GM21717 (cell line): ENCODE measurements around the gene CBARP.
A peak's percentile ranks its signal among the peaks of the same experiment; 100 is the strongest.
"Not testable (repeated sequence)": the region's sequence is repeated elsewhere in the genome, so short reads cannot be mapped to it uniquely, and the experiment has no call there.

Experiments used
- ATAC-seq: cut with Tn5 transposase; IDR thresholded peaks from one replicate; pipeline ENCODE4 v1.9.1; 2021; ENCODE audit warnings: mild to moderate bottlenecking, moderate library complexity; ENCODE audit not compliant: unreplicated experiment

CBARP gene

GRCh38 chr19:1214862-1215731, 22.7 kb downstream of the CBARP start:
- ATAC-seq, result no peak

GRCh38 chr19:1214299-1214861, 23.4 kb downstream of the CBARP start:
- no peak for ATAC-seq

GRCh38 chr19:1213391-1214286, 24.2 kb downstream of the CBARP start:
- no peak for ATAC-seq

- no peak for ATAC-seq
Measured at GRCh38 chr19:1211494-1212234, 26.1 kb downstream of the CBARP start.

DNA sequence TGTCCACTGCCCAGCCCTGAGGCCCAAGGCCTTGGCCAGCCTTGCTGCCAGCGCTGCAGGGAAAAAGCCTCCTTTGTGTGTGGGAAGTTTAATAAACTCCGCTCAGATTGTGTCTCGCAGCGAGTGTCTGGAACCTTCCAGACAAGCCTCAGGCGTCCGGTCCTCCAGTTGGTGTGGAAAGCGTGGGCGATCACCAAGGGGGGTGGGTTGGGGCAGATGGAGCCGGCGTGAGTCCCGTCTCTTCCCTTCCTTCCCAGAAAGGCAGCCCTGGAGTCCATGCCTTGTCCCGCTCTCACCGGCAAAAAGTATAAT, 27.6 kb downstream of the CBARP start:
- ATAC-seq, result no peak

DNA sequence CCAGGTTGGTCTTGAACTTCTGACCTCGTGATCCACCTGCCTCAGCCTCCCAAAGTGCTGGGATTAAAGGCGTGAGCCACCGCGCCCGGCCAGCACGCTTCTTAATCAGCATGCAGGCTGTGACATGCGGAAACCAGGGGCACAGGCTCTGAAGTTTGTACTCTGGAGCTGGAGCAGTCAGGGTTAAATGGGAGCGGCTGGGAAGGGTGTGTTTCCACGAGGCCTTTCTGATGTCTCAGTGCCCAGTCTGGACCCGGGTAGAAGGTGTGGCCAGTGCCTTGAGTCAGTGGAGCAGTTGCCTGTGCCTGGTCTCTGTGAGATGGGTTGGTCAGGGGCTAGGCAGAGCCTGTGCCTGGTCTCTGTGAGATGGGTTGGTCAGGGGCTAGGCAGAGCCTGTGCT, 29.0 kb downstream of the CBARP start:
- not testable (repeated sequence) for ATAC-seq

DNA sequence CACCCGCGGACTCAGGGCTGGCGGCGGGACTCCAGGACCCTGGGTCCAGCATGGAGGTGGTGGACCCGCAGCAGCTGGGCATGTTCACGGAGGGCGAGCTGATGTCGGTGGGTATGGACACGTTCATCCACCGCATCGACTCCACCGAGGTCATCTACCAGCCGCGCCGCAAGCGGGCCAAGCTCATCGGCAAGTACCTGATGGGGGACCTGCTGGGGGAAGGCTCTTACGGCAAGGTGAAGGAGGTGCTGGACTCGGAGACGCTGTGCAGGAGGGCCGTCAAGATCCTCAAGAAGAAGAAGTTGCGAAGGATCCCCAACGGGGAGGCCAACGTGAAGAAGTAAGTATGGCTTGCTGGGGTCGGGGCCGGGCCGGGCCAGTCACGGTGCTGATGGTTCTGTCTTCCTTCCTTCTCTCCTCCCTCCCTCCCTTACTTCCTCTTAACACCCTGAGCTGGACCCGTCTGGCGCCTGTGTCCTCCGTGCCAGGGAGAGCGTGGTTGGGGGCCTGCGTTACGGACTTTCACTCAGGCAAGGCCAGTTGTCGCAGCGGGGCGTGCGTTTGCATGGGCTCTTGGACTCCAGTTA, 30.8 kb downstream of the CBARP start:
- no peak for ATAC-seq

DNA sequence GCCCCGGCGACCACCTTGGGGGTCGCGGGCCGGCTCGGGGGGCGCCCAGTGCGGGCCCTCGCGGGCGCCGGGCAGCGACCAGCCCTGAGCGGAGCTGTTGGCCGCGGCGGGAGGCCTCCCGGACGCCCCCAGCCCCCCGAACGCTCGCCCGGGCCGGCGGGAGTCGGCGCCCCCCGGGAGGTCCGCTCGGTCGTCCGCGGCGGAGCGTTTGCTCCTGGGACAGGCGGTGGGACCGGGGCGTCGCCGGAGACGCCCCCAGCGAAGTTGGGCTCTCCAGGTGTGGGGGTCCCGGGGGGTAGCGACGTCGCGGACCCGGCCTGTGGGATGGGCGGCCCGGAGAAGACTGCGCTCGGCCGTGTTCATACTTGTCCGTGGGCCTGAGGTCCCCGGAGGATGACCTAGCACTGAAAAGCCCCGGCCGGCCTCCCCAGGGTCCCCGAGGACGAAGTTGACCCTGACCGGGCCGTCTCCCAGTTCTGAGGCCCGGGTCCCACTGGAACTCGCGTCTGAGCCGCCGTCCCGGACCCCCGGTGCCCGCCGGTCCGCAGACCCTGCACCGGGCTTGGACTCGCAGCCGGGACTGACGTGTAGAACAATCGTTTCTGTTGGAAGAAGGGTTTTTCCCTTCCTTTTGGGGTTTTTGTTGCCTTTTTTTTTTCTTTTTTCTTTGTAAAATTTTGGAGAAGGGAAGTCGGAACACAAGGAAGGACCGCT, 31.5 kb downstream of the CBARP start:
- ATAC-seq, result no peak

DNA sequence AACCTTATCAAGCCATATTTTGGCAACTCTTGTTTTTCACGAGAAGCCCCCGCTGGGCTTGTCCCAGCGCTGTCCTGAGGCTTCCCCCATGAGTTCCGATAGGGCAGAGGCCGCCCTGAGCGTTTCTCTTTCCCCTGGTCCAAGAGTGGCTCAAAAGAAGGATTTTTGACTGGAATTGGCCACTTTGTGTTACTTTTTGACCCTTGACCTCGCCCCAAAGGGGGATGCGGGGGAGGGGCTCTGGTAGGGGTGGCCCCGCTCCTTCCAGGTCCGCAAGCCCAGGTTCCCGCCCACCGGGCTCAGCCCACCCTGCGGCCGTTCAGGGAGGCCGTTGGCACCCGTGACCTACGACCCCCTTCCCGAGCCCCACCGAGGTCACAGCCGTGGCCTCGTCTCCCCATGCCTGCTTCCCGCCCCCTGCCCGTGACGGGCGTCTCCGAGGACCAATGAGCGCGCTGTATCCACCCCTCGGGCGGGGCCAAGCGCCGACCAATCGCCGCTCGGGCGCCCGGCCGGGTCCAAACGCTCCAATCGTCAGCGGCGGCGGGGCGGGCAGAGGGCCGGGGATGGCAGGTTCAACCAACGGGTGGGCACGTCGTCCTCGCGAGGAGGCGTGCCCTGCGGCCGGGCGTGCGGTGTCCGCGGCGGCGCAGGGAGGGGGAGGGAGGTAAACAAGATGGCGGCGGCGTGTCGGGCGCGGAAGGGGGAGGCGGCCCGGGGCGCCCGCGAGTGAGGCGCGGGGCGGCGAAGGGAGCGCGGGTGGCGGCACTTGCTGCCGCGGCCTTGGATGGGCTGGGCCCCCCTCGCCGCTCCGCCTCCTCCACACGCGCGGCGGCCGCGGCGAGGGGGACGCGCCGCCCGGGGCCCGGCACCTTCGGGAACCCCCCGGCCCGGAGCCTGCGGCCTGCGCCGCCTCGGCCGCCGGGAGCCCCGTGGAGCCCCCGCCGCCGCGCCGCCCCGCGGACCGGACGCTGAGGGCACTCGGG, 32.4 kb downstream of the CBARP start, which contains the start of gene STK11:
Gene STK11, plus strand, starts transcription at position 665 of the 986 bp plus-strand sequence. CDS start 1,136 bp downstream, outside the sequence.
- peak; percentile 68 for ATAC-seq

- not testable (repeated sequence) for ATAC-seq
Measured at GRCh38 chr19:1200614-1201013, 37.2 kb downstream of the CBARP start.

DNA sequence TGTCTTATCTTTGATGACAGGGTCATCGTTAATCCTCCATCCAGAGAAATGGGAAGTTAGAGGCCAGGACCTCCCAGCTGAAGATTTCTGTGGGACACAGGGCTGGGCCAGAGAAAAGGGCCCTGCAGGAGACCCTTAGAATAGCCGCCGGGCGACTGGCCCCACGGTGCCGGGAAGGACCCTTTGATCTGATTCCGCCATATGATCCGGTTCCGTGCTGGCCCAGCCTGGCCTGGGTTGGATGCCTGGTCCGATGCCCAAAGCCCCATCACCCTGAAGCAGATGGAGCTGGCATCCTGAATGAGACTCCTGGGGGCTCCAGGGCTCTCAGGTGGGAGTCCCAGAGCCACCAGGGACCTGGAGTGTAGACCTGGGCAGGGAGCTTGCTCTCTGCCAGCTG, 38.3 kb downstream of the CBARP start:
- no peak for ATAC-seq

DNA sequence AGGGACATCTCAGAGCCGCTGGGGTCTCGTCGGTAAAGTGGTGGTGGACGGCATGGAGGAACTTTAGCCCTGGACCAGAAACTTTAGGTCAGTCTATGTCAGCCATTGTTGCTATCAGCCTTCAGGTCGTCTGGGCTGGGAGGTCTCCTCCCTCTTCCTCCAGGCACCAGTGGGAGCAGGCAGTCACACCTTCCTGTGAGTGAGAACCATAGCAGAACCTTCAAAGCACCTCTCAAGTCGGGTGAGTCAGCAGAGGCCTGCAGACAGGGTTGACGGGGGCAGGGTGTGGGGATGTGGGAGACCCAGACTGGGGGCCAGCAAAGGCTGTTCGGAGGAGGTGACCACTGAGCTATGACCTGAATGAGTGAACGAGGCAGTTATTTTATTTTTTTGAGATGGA, 48.4 kb downstream of the CBARP start:
- ATAC-seq, result no peak

DNA sequence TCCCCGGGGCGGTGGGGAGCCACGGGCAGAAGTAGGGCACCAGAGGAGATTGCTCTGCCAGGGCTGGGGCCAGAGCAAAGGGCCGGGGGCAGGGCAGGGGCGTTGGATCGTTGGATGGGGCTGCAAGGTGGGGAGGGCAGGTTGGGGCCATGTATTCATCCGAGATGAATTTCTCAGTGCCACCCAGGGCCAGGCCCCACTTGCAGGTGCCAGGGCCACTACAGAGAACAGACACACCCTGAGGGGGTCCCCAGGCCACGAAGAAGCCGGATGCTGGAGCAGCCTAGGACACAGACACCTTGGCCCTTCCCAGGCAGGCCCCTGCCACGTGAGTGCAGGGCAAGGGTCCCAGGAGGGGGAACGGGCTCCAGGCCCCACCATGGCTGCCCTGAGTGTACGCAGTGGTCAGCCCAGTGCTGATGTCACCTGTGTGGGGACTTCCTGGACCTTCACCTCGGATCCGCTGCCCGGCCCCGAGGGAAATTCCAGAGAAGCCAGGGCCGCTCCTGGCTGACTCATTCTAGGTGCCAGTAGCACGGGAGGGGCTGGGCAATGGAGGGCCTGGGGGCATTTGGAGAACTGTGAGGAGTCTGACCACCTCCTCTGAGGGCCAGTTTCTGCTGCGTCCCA, 54.1 kb downstream of the CBARP start:
- ATAC-seq, result no peak

DNA sequence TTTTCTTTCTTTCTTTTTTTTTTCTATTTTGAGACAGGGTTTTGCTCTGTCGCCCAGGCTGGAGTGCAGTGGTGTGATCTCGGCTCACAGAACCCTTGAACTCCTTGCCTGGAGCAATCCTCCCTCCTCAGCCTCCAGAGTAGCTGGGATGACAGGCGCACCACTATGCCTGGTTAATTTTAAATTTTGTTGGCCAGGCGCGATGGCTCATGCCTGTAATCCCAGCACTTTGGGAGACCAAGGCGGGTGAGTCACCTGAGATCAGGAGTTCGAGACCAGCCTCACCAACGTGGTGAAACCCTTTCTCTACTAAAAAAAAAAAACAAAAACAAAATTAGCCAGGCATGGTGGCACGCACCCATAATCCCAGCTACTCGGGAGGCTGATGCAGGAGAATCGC, 55.1 kb downstream of the CBARP start:
- ATAC-seq, result no peak

DNA sequence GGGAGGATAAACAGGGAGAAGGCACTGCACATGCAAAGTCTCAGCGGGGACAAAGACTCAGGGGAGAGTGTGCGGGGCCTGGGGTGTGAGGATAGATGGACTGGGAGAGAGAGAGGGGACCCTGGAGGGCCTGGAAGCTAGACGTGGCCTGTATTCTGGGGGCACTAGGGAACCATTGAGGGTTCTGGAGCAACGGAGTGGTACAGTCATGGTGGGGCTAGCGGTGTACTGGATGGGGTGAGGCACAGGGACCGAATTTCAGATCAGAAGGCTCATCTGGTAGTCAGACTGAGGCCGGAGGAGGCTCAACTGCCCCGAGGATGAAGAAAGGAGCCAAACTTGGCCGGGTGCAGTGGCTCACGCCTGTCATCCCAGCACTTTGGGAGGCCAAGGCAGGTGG, 55.7 kb downstream of the CBARP start:
- no peak for ATAC-seq

- ATAC-seq, result no peak
Measured at GRCh38 chr19:1181606-1182005, 56.2 kb downstream of the CBARP start.
